Neural progenitor cell (in vitro differentiated cells): Measurements from ENCODE around the gene AHI1.

Source experiments
- EZH2 ChIP-seq: fragments of 200-600 bp; sonication (generic); IDR thresholded peaks from 2 replicates; pipeline ENCODE4 v1.6.1; 2017; ENCODE audit warnings: antibody characterized with exemption, mild to moderate bottlenecking, moderate library complexity
- TF ChIP-seq, protein P1 (sequence below): fragments of 200-600 bp; sonication (generic); IDR thresholded peaks from 2 replicates; pipeline ENCODE4 v1.5.1; 2017; ENCODE audit warnings: antibody characterized with exemption, mild to moderate bottlenecking

GRCh38 chr6:135286962-135287538 is 210.5 kb downstream of the AHI1 start:
- TF ChIP-seq, protein P1, sequence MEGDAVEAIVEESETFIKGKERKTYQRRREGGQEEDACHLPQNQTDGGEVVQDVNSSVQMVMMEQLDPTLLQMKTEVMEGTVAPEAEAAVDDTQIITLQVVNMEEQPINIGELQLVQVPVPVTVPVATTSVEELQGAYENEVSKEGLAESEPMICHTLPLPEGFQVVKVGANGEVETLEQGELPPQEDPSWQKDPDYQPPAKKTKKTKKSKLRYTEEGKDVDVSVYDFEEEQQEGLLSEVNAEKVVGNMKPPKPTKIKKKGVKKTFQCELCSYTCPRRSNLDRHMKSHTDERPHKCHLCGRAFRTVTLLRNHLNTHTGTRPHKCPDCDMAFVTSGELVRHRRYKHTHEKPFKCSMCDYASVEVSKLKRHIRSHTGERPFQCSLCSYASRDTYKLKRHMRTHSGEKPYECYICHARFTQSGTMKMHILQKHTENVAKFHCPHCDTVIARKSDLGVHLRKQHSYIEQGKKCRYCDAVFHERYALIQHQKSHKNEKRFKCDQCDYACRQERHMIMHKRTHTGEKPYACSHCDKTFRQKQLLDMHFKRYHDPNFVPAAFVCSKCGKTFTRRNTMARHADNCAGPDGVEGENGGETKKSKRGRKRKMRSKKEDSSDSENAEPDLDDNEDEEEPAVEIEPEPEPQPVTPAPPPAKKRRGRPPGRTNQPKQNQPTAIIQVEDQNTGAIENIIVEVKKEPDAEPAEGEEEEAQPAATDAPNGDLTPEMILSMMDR = no peak
- no peak for TF ChIP-seq EZH2
